Measurements from ENCODE around the gene YEATS4. TPM values are rescaled to one million over a fixed set of nuclear protein-coding genes. Genes with fewer than 3 reads are reported as not detected.

The YEATS4 gene
- total RNA-seq, 1 donor from 2014 or later = 17.5 TPM

- ATAC-seq (no peak), DNase-seq (ENCODE audit: low spot score) (no peak)
- intact Hi-C loops (cut with DNase I) = no loop called here
Measured at GRCh38 chr12:69338936-69339335, 20.6 kb upstream of the YEATS4 start.

- intact Hi-C loops (cut with DNase I) = no loop called here
- no peak for DNase-seq (ENCODE audit: low spot score)
- ATAC-seq = no peak
Measured at GRCh38 chr12:69339999-69340398, 19.5 kb upstream of the YEATS4 start.

- DNase-seq (ENCODE audit: low spot score) = no peak
- peak; percentile 51 for ATAC-seq
- intact Hi-C loops (cut with DNase I) = no loop called here
Measured at GRCh38 chr12:69341328-69341727, 18.2 kb upstream of the YEATS4 start.

GRCh38 chr12:69342421-69342820, 17.1 kb upstream of the YEATS4 start:
- DNase-seq (ENCODE audit: low spot score) = no peak
- intact Hi-C loops (cut with DNase I) = no loop called here
- ATAC-seq = no peak

- intact Hi-C loops (cut with DNase I) = no loop called here
- ATAC-seq = no peak
- no peak for DNase-seq (ENCODE audit: low spot score)
Measured at GRCh38 chr12:69343357-69343756, 16.2 kb upstream of the YEATS4 start.

- intact Hi-C loops (cut with DNase I) = no loop called here
- no peak for DNase-seq (ENCODE audit: low spot score)
- ATAC-seq = no peak
Measured at GRCh38 chr12:69343885-69344612, 15.5 kb upstream of the YEATS4 start.

- DNase-seq (ENCODE audit: low spot score) (no peak), ATAC-seq (no peak)
- intact Hi-C loops (cut with DNase I) = no loop called here
Measured at GRCh38 chr12:69345077-69345476, 14.5 kb upstream of the YEATS4 start.

- DNase-seq (ENCODE audit: low spot score) (no peak), ATAC-seq (no peak)
- intact Hi-C loops (cut with DNase I) = no loop called here
Measured at GRCh38 chr12:69345742-69346141, 13.8 kb upstream of the YEATS4 start.

GRCh38 chr12:69348162-69348938, 11.2 kb upstream of the YEATS4 start, which contains the start of gene LYZ:
LYZ (plus strand) TSS chr12:69348381; CDS start chr12:69348409, 28 bp downstream.
- DNase-seq (ENCODE audit: low spot score) (no peak), ATAC-seq (peak; percentile 79)
- intact Hi-C loops (cut with DNase I) = no loop called here

GRCh38 chr12:69350002-69350626, 9.4 kb upstream of the YEATS4 start:
- intact Hi-C loops (cut with DNase I) = no loop called here
- DNase-seq (ENCODE audit: low spot score) = no peak
- no peak for ATAC-seq

GRCh38 chr12:69350777-69351176, 8.8 kb upstream of the YEATS4 start:
- ATAC-seq (no peak), DNase-seq (ENCODE audit: low spot score) (no peak)
- intact Hi-C loops (cut with DNase I) = no loop called here

- ATAC-seq = no peak
- no peak for DNase-seq (ENCODE audit: low spot score)
- intact Hi-C loops (cut with DNase I) = no loop called here
Measured at GRCh38 chr12:69351462-69352236, 7.9 kb upstream of the YEATS4 start.

- intact Hi-C loops (cut with DNase I) = no loop called here
- no peak for DNase-seq (ENCODE audit: low spot score)
- ATAC-seq = no peak
Measured at GRCh38 chr12:69352904-69353303, 6.6 kb upstream of the YEATS4 start.

- DNase-seq (ENCODE audit: low spot score) = no peak
- no peak for ATAC-seq
- intact Hi-C loops (cut with DNase I) = no loop called here
Measured at GRCh38 chr12:69354172-69354555, 5.4 kb upstream of the YEATS4 start.

- intact Hi-C loops (cut with DNase I) = no loop called here
- ATAC-seq (no peak), DNase-seq (ENCODE audit: low spot score) (no peak)
Measured at GRCh38 chr12:69354556-69355187, 4.9 kb upstream of the YEATS4 start.

GRCh38 chr12:69355363-69356028, 4.0 kb upstream of the YEATS4 start:
- ATAC-seq (no peak), DNase-seq (ENCODE audit: low spot score) (no peak)
- intact Hi-C loops (cut with DNase I) = no loop called here

- intact Hi-C loops (cut with DNase I) = no loop called here
- DNase-seq (ENCODE audit: low spot score) = no peak
- ATAC-seq = no peak
Measured at GRCh38 chr12:69360348-69360672, 767 bp downstream of the YEATS4 start.

- no peak for ATAC-seq
- no peak for DNase-seq (ENCODE audit: low spot score)
- intact Hi-C loops (cut with DNase I) = no loop called here
Measured at GRCh38 chr12:69366796-69367195, 7.3 kb downstream of the YEATS4 start.

GRCh38 chr12:69368171-69368570, 8.6 kb downstream of the YEATS4 start:
- intact Hi-C loops (cut with DNase I) = no loop called here
- no peak for DNase-seq (ENCODE audit: low spot score)
- no peak for ATAC-seq
